Fibroblast of villous mesenchyme (primary cell): Measurements from ENCODE around the gene C15orf39. TPM values are rescaled to one million over a fixed set of nuclear protein-coding genes. Genes with fewer than 3 reads are reported as not detected.

Experiments
- DNase-seq: peaks from one replicate; pipeline ENCODE4 v3.0.0-alpha.2; 2010; ENCODE audit warnings: low read depth
- H3K4me3 ChIP-seq: 2 replicates; pipeline ENCODE4 v1.5.1; 2011; ENCODE audit warnings: low read depth, mild to moderate bottlenecking, low read length
- total RNA-seq: library from RNA; depleted of rRNA; stranded (reverse); fragments of >200 nt; gene quantifications from 2 replicates; pipeline ENCODE4 v1.2.3, GENCODE V29; 2012
- TF ChIP-seq, protein P1 (sequence below): IDR thresholded peaks from 2 replicates; pipeline ENCODE4 v1.5.1; 2012; ENCODE audit warnings: low read depth, mild to moderate bottlenecking, low read length; ENCODE audit not compliant: insufficient read depth

The C15orf39 gene
- total RNA-seq, 1 donor = 9.1 TPM

DNA sequence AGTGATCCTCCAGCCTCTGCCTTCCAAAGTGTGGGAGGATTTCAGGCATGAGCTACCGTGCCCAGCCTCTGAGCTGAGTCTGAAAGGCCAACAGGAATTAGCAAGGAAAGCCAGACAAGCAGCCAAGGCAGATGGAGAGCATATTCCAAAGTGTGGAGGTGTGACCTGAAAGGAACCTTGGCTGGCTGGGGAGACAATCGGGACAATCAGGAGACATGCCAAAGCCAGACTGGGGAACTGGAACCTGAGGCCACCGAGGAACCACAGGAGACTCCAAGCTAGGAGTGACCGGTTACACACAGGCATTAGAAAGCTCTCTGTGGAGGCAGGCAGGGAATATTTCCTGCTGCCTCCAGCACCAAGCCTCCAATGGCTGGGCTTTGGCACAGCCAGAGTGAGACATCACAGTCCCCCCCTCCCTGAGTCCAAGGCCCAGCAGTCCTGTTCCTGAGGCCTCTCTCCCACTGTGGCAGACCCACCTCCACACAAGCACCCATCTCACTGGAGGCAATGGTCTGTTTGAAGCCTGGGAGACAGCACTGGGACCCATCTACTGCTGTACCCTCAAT, 4.5 kb upstream of the C15orf39 start:
- TF ChIP-seq, protein P1, sequence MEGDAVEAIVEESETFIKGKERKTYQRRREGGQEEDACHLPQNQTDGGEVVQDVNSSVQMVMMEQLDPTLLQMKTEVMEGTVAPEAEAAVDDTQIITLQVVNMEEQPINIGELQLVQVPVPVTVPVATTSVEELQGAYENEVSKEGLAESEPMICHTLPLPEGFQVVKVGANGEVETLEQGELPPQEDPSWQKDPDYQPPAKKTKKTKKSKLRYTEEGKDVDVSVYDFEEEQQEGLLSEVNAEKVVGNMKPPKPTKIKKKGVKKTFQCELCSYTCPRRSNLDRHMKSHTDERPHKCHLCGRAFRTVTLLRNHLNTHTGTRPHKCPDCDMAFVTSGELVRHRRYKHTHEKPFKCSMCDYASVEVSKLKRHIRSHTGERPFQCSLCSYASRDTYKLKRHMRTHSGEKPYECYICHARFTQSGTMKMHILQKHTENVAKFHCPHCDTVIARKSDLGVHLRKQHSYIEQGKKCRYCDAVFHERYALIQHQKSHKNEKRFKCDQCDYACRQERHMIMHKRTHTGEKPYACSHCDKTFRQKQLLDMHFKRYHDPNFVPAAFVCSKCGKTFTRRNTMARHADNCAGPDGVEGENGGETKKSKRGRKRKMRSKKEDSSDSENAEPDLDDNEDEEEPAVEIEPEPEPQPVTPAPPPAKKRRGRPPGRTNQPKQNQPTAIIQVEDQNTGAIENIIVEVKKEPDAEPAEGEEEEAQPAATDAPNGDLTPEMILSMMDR = no peak
- no peak overlapping the region for H3K4me3 ChIP-seq
- no peak for DNase-seq

DNA sequence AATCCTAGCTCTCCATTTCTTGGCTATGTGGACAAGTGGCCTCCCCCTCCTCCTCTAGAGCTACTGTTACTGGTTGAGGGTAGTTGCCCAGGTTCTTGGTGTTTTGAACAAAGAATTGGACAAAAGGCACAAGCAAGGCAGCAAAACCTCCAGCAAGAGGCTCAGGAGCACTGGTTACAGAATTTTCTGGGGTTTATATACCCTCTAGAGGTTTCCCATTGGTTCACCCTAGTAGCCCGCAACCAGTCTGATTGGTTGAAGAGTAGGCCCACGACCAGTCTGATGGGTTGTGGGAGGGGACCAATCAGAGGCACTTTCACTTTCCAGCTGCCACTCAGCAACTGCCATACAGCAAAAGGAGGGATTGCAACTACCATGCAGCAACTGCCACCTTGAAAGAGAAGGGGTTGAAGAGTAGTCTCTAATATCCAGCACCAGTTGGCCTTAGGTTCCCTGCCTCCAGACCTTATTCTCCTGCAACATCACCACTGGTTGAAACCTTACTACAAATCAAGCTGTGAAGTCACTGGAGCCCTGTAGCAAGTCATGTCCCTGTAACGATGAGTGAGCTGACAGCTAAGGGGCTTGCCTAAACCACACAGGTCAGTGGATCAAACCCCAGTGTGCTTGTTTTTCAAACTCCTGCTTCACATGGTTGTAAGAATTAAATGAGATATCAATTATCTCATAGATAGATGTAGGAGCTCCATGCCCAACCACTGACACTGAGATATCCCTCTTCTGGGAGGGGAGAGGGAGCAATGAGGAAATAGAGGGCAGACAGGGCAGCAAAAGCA, 2.9 kb upstream of the C15orf39 start:
- TF ChIP-seq, protein P1 = no peak
- DNase-seq = peak; percentile 61
- no peak overlapping the region for H3K4me3 ChIP-seq

DNA sequence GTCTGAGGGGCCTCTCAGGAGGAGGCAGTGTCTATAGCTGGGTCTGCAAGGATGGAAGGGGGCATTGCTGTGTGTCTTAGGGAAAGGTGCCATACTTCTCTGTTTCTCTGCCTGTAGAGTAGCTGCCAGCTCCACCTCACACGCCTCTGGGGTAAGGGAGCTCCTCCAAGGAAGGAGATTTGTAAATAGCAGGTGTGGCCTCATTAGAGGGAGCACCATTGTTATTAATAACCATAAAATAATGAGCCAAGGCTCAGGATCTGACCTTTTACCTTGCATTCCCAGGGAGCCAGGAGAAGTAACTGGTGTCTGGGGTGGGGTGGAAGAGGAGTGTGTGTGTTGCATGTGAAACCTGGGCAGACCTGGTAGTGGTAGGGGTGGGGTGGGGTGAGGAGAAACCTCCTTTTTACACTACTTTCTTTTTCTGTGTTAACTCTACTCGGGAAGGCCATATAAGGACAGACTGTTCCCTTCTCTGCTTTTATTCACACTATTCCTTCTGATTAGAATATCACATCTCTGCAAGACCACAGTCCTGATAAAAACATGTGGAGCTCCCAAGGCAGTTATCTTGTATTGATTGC, 2.2 kb upstream of the C15orf39 start:
- TF ChIP-seq, protein P1 = no peak
- DNase-seq = no peak
- no peak overlapping the region for H3K4me3 ChIP-seq

DNA sequence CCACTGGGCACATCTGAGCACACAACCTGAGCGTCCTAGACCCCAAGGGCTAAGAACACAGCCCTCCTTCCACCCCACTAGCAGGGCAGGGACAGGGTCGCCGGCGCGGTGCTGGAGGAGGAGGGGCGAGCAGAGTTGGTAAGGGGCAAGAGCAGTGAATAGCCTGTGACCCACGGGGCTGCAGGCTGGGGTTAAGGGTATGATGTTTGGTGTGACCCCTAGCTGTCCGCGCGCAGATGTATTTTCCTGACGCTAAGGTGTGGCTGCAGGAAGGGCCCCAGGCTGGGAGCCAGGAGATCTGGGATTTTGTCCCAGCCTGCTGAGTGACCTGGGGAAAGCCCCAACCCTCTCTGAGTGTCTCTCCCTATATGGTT, 1.3 kb upstream of the C15orf39 start:
- H3K4me3 ChIP-seq = no peak overlapping the region
- no peak for DNase-seq
- TF ChIP-seq, protein P1 = no peak

DNA sequence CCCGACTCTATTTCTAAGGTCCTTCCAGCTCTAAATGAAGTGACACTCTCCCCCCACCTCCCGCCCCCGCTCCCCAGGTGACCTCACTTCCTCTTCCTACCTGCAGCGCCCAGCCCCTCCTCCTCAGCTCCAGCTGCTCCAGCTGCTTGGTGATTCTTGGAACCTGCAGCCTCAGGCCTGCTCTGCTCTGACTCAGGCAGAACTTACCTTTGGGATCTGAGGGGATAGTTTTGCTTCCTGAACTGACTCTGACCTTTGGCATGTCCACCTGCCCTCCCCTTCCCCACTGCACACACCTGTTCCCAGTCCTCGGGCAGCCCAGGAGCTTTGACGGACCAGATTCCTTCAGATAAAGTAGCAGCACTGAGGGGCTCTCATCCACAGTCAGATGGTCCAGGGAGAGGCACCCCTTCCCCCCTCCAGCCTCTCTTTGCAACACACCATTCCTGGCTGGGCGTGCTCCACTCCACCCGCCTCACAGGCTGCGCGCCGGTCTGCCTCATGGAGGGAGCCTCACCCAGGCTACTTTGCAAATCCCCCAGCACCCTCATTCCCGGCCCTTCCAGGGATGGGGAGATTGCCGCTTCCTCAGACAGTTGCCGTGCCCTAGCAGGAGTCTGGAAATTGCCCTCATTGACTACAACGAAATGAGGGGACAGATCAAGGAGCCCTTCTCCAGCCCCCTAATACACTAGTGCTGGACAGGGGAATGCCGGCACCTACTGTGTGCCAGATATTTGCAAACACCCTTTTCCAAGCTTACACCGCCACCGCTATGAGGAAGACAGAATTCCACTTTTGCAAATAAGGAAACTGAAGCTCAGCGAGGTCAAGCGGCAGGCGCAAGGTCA, 692 bp upstream of the C15orf39 start:
- TF ChIP-seq, protein P1 = no peak
- peak; percentile 55 for DNase-seq
- H3K4me3 ChIP-seq = peak overlapping the region; percentile 98

DNA sequence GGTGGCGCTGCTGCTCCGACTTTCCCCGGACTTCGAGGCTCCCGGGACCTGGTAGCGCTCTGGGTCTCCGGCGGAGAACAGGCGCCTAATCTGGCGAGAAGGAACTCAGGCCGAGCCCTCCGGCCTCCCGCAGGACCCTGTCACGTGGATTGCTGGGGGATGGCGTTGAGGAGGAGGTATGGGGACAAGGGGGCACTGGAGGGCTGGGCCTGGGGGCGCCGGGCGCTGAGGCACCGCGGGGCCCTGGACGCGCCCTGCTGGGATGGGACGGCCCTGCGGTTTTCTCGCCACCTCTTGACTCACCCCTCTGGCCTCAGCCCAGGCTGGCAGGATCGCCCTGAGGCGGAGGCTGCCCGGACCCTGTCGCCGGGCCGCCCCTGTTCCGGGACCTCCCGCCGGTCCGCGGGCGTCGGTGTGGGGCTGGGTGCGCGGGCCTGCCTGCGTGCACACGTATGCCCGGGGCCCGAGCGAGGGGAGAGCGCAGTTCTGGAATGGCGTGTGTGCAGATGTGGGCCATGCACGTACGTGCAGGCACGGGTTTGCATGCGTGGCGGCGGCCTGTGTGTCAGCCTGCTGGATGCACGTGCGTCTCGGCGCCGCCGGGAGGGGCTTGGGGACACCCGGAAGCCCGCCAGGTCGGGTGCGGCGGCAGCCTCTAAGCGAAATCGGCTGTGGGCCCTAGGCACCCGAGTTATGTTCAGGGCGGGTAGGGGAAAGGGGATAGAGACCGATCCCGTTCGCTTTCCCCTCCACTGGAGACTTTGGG, 752 bp downstream of the C15orf39 start:
- DNase-seq = peak; percentile 87

More for the DNA sequence above, 752 bp downstream of the C15orf39 start:
- TF ChIP-seq, protein P1 = no peak
- H3K4me3 ChIP-seq = peak overlapping the region; percentile 98
